Measurements from ENCODE around the gene BICRAL. TPM values are rescaled to one million over a fixed set of nuclear protein-coding genes. Genes with fewer than 3 reads are reported as not detected.
A peak's percentile ranks its signal among the peaks of the same experiment; 100 is the strongest.

The BICRAL gene
- total RNA-seq, 2 donors from 2014 or later, result 9.6 to 14.1 TPM

GRCh38 chr6:42909835-42910234 is 128.0 kb downstream of the BICRAL start:
- Histone ChIP-seq H3K27me3 (peaks cover 0 to 5% of the 10 kb centered on the region in 2 donors), H3K36me3 (no peaks in the 10 kb centered on the region), H3K9me3 (no peaks in the 10 kb centered on the region), H3K4me3 (no peak overlapping the region), H3K27ac (no peak overlapping the region), H3K4me1 (peaks cover 0 to 10% of the 10 kb centered on the region in 2 donors)
- no peak for TF ChIP-seq CTCF (IDR thresholded peaks at IDR 0.05)
- no peak for DNase-seq (ENCODE audit: low spot score)

DNA sequence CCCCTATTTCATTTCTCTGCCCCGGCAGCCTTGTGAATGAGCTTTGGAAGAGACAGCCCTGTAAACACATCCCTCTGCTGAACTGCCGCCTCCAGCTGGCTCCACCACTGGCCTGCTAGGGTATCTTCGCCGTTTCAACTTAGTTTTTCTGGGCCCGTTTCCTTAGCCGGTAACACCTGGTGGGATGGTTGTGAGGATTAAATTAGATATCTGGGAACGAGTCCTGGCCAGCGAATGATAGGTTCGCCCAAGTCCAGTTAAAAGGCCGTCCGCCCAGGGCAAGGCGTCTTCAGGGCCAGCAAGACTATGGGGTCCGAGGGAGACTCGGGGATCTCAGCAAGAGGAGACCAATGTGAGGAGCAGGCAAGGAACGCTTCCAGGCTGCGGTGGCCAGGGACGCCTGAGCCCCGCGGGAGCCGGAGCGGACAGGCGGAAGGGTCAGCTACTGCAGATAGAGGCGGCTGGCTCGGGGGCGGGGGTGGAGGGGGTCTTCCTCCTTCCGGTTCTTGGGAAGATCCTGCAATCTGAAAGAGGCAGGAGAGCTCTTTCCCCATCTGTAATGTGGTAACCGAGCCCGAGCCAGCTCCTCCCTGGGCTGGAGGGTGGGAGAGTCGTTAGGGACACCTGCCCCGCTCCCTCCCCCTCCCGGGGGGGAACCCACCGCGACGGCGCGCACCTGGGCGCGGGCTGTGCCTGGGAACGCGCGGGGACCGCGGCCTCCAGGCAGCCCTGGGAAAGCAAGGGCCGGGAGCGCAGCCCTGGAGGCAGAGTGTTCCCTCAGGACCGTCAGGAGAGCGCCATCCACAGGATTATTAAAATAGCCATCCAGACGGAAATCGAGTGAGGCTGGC is 129.5 kb downstream of the BICRAL start:
- no peaks in the 10 kb centered on the region for H3K36me3 ChIP-seq
- H3K9me3 ChIP-seq, result no peaks in the 10 kb centered on the region
- H3K4me3 ChIP-seq, result peak overlapping the region; percentile 19 to 48
- H3K27me3 ChIP-seq, result peaks cover 0 to 5% of the 10 kb centered on the region in 2 donors
- H3K27ac ChIP-seq, result no peak overlapping the region
- H3K4me1 ChIP-seq, result peaks cover 0 to 10% of the 10 kb centered on the region in 2 donors
- no peak for TF ChIP-seq CTCF (IDR thresholded peaks at IDR 0.05)
- DNase-seq (ENCODE audit: low spot score), result no peak

DNA sequence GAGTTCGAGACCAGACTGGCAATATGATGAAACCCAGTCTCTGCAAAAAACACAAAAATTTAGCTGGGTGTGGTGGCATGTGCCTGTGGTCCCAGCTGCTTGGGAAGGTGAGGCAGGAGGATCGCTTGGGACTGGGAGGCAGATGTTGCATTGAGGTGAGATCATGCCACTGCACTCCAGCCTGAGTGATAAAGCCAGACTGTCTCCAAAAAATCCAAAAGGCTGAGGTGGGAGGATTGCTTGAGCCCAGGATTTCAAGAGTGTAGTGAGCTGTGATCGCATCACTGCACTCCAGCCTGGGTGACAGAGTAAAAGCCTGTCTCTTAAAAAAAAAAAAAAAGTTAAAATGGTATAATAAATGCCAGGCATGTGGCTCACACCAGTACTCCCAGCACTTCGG is 132.7 kb downstream of the BICRAL start:
- peaks cover 0 to 5% of the 10 kb centered on the region in 2 donors for H3K27me3 ChIP-seq
- H3K9me3 ChIP-seq, result no peaks in the 10 kb centered on the region
- H3K36me3 ChIP-seq, result no peaks in the 10 kb centered on the region
- H3K27ac ChIP-seq, result no peak overlapping the region
- peaks cover 0 to 10% of the 10 kb centered on the region in 2 donors for H3K4me1 ChIP-seq
- H3K4me3 ChIP-seq, result no peak overlapping the region
- DNase-seq (ENCODE audit: low spot score), result no peak
- TF ChIP-seq CTCF (IDR thresholded peaks at IDR 0.05), result no peak

GRCh38 chr6:42915732-42916131 is 133.9 kb downstream of the BICRAL start, which contains the start of gene PTCRA:
Gene PTCRA, plus strand, starts transcription at chr6:42916053. Its CDS starts 17 bp downstream, at chr6:42916070.
- DNase-seq (ENCODE audit: low spot score), result no peak
- H3K4me3 ChIP-seq, result no peak within 1 kb of the TSS
- no peaks in the 10 kb centered on the region for H3K9me3 ChIP-seq
- H3K36me3 ChIP-seq, result no peaks in the 10 kb centered on the region
- no peak within 1 kb of the TSS for H3K27ac ChIP-seq
- peaks cover 0 to 10% of the 10 kb centered on the region in 2 donors for H3K4me1 ChIP-seq
- H3K27me3 ChIP-seq, result peaks cover 0 to 5% of the 10 kb centered on the region in 2 donors
- TF ChIP-seq CTCF (IDR thresholded peaks at IDR 0.05), result no peak

DNA sequence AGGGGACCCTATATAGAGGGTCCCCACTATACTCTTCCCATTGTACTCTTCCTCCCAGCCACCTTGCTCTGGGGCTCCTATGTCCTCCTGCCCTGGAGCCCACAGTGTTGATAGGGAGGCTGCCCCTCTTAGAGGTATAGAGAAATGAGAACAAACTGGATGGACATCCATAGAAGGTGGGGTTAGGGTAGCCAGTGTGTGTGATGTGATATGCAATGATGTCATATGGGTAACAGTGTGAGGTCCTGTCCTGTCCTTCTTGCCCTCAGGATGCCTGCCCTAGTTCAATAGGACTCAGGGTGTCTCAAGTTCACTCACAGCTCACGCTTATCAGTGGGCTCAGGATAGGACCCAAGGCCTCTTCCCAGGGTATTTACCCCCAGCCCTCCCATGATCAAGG is 134.4 kb downstream of the BICRAL start:
- Histone ChIP-seq H3K27me3 (peaks cover 0 to 5% of the 10 kb centered on the region in 2 donors), H3K27ac (no peak overlapping the region), H3K4me1 (peaks cover 0 to 6% of the 10 kb centered on the region in 2 donors), H3K9me3 (no peaks in the 10 kb centered on the region), H3K36me3 (no peaks in the 10 kb centered on the region), H3K4me3 (no peak overlapping the region)
- DNase-seq (ENCODE audit: low spot score), result no peak
- no peak for TF ChIP-seq CTCF (IDR thresholded peaks at IDR 0.05)

Other genes with a start within 250 kb of the BICRAL start
- 10 to 100 TPM; 18.6 to 27.8 TPM for gene UBR2, start 218.0 kb upstream of the BICRAL start, total RNA-seq
- gene PRPH2, start 59.5 kb upstream of the BICRAL start, total RNA-seq, result 1 to 10 TPM in 1 of 2 donors, under 1 TPM in 1; 0.90 to 1.1 TPM
- 10 to 100 TPM; 18.8 to 21.4 TPM for gene TBCC, start 35.9 kb upstream of the BICRAL start, total RNA-seq
- 10 to 100 TPM; 63.3 to 66.7 TPM for gene RPL7L1, start 97.6 kb downstream of the BICRAL start, total RNA-seq
- 1 to 10 TPM in 1 of 2 donors, not detected in 1; 1.6 TPM for gene PTCRA, start 134.0 kb downstream of the BICRAL start, total RNA-seq
- gene CNPY3, start 147.4 kb downstream of the BICRAL start, total RNA-seq, result 10 to 100 TPM; 22.0 to 26.5 TPM
- gene GNMT, start 178.7 kb downstream of the BICRAL start, total RNA-seq, result 1 to 10 TPM; 3.3 to 4.1 TPM
- gene PEX6, start 197.1 kb downstream of the BICRAL start, total RNA-seq, result 10 to 100 TPM; 11.7 to 16.7 TPM
- gene PPP2R5D, start 202.5 kb downstream of the BICRAL start, total RNA-seq, result 10 to 100 TPM; 32.8 to 41.1 TPM
- 10 to 100 TPM; 29.6 to 50.3 TPM for gene MEA1, start 231.9 kb downstream of the BICRAL start, total RNA-seq
- 100 to 1,000 TPM; 122 to 153 TPM for gene KLHDC3, start 232.2 kb downstream of the BICRAL start, total RNA-seq
- 10 to 100 TPM; 29.0 to 40.6 TPM for gene RRP36, start 239.6 kb downstream of the BICRAL start, total RNA-seq

All from right atrium auricular region (tissue), 2 donors.